K562 (cell line): ENCODE data around the gene STXBP6. TPM values are rescaled to one million over a fixed set of nuclear protein-coding genes. Genes with fewer than 3 reads are reported as not detected.

Source experiments
- ATAC-seq: fragments of 200-7000 bp; cut with Tn5 transposase; 3 replicates; pipeline ENCODE4 v1.9.1; 2020; ENCODE audit warnings: moderate library complexity
- BruUV-seq: library from RNA; stranded (reverse); fragments of 400-500 nt; replicated peaks from 2 replicates; lab custom pipeline; 2021; lab: Mats Ljungman, UMichigan
- CTCF ChIA-PET: fragments of 300-600 bp; formaldehyde crosslinking; extraction: SDS; loops from one replicate; lab custom pipeline; 2021; ENCODE audit warnings: low intra/inter-chr PET ratio; lab: Yijun Ruan, JAX
- POLR2A ChIA-PET: fragments of 300-600, 350-650 bp; sonication (Branson Sonifier 250); formaldehyde crosslinking; extraction: SDS; loops from one replicate; lab custom pipeline; 2021; ENCODE audit warnings: antibody characterized with exemption, inconsistent platforms; lab: Yijun Ruan, JAX
- DNase-seq, 4 experiments: peaks; one replicate each; pipeline versions ENCODE4 v3.0.0 to v3.0.0-alpha.2; 2011 to 2018; ENCODE audit warnings: low spot score in 3 of 4, mixed read lengths in 3 of 4; ENCODE audit errors: extremely low read depth in 1 of 4
- FAIRE-seq: peaks from 2 replicates; lab custom pipeline; 2011; peaks lifted over from hg19 to GRCh38; lab: Jason Lieb, UNC
- H2AFZ ChIP-seq: 2 replicates; pipeline ENCODE4 v1.6.0; 2011; ENCODE audit warnings: low read depth, low read length, control low read depth, inconsistent platforms
- H3K27ac ChIP-seq: fragments of 200-600 bp; 3 replicates; pipeline ENCODE4 v1.8.0; 2011; ENCODE audit warnings: low read depth, mild to moderate bottlenecking, control low read depth, inconsistent platforms, low read length, moderate library complexity, mixed read lengths; ENCODE audit errors: extremely low read depth
- H3K27me3 ChIP-seq, 2 experiments: fragments of 300-600 bp in 1 of 2; 2 replicates in 1 of 2; 3 replicates in 1 of 2; pipeline versions ENCODE4 v1.6.0 to v1.8.0; 2011; ENCODE audit warnings: inconsistent platforms in 2 of 2, low read length in 2 of 2, mild to moderate bottlenecking in 1 of 2, mixed read lengths in 1 of 2, moderate library complexity in 1 of 2; ENCODE audit not compliant: control insufficient read depth in 2 of 2, insufficient read depth in 2 of 2
- H3K36me3 ChIP-seq: fragments of 300-600 bp; 3 replicates; pipeline ENCODE4 v1.8.0; 2011; ENCODE audit warnings: mild to moderate bottlenecking, low read length, inconsistent platforms; ENCODE audit not compliant: control insufficient read depth, insufficient read depth
- H3K4me1 ChIP-seq, 2 experiments: fragments of 200-600 bp in 1 of 2; replicated peaks in 1 of 2; 2 replicates in 1 of 2; 3 replicates in 1 of 2; pipeline versions ENCODE4 v1.5.1 to v1.8.0; 2011; ENCODE audit warnings: inconsistent platforms in 2 of 2, low read length in 2 of 2, mild to moderate bottlenecking in 1 of 2, mixed read lengths in 1 of 2, moderate library complexity in 1 of 2; ENCODE audit not compliant: control insufficient read depth in 2 of 2, insufficient read depth in 2 of 2
- H3K4me2 ChIP-seq: 2 replicates; pipeline ENCODE4 v1.6.1; 2011; ENCODE audit warnings: low read length, control low read depth, inconsistent platforms, mixed read lengths; ENCODE audit not compliant: insufficient read depth
- H3K4me3 ChIP-seq: fragments of 200-600 bp; sonication (generic), shearing (Covaris generic); 2 replicates; pipeline ENCODE4 v1.5.1; 2016; ENCODE audit warnings: control low read depth, inconsistent platforms
- H3K79me2 ChIP-seq: fragments of 200-600 bp; 3 replicates; pipeline ENCODE4 v1.8.0; 2011; ENCODE audit warnings: low read length, inconsistent platforms; ENCODE audit not compliant: control insufficient read depth, insufficient read depth
- H3K9ac ChIP-seq, 2 experiments: 2 replicates each; pipeline versions ENCODE4 v1.6.0 to v1.6.1; 2011; ENCODE audit warnings: low read depth in 2 of 2, low read length in 2 of 2, control low read depth in 1 of 2, inconsistent platforms in 1 of 2, mild to moderate bottlenecking in 1 of 2, mixed read lengths in 1 of 2; ENCODE audit not compliant: insufficient read depth in 1 of 2
- H3K9me1 ChIP-seq: one replicate; pipeline ENCODE4 v1.6.0; 2011; ENCODE audit warnings: inconsistent platforms, mild to moderate bottlenecking, low read length, moderate library complexity; ENCODE audit not compliant: control insufficient read depth, insufficient read depth
- H3K9me3 ChIP-seq: replicated peaks from 2 replicates; pipeline ENCODE4 v1.5.1; 2011; ENCODE audit warnings: low read depth, low read length, inconsistent platforms; ENCODE audit not compliant: control insufficient read depth, insufficient read depth
- H4K20me1 ChIP-seq: replicated peaks from 2 replicates; pipeline ENCODE4 v1.6.1; 2011; ENCODE audit warnings: low read length, inconsistent platforms, mixed read lengths; ENCODE audit not compliant: control insufficient read depth, insufficient read depth
- GABPA ChIP-seq: fragments of 200-800 bp; sonication (Bioruptor generic); conservative IDR thresholded peaks from 2 replicates; pipeline ENCODE4 v1.6.1; 2016; ENCODE audit warnings: low read depth, missing genetic modification characterization, missing compliant biosample characterization
- HDAC6 ChIP-seq: IDR thresholded peaks from 2 replicates; pipeline ENCODE4 v1.6.1; 2012; ENCODE audit warnings: low read depth, mild to moderate bottlenecking, control low read depth, inconsistent platforms, low read length, moderate library complexity
- JUN ChIP-seq, 2 experiments: sonication (generic) in 1 of 2; formaldehyde crosslinking in 1 of 2; IDR thresholded peaks; 2 replicates each; pipeline versions ENCODE4 v1.6.1 to v1.8.0; 2012 to 2022; ENCODE audit warnings: borderline replicate concordance in 2 of 2, mild to moderate bottlenecking in 2 of 2, improper control_type of control experiment in 1 of 2, low read depth in 1 of 2, low read length in 1 of 2, missing genetic modification reagents in 1 of 2
- KAT7 ChIP-seq: sonication (generic); formaldehyde crosslinking; IDR thresholded peaks from 2 replicates; pipeline ENCODE4 v1.8.0; 2022; ENCODE audit warnings: missing genetic modification reagents, mild to moderate bottlenecking, borderline replicate concordance
- KDM5B ChIP-seq: fragments of 200-600 bp; sonication (generic); IDR thresholded peaks from 2 replicates; pipeline ENCODE4 v1.6.1; 2012; ENCODE audit warnings: low read depth, mild to moderate bottlenecking, moderate library complexity, low read length, control low read depth, inconsistent platforms; ENCODE audit not compliant: insufficient replicate concordance
- MITF ChIP-seq: IDR thresholded peaks from 2 replicates; pipeline ENCODE4 v1.6.1; 2014; ENCODE audit warnings: antibody characterized with exemption
- NCOA2 ChIP-seq, 2 experiments: fragments of 450-650 bp; IDR thresholded peaks; 2 replicates each; pipeline ENCODE4 v1.6.1; 2018; ENCODE audit warnings: mild to moderate bottlenecking in 2 of 2, moderate library complexity in 1 of 2; ENCODE audit not compliant: partially characterized antibody in 2 of 2
- PRDM10 ChIP-seq: fragments of 450-650 bp; IDR thresholded peaks from 2 replicates; pipeline ENCODE4 v1.6.1; 2018; ENCODE audit not compliant: partially characterized antibody
- SAFB ChIP-seq: fragments of 200-400 bp; formaldehyde crosslinking; IDR thresholded peaks from 2 replicates; pipeline ENCODE4 v1.6.1; 2017; ENCODE audit warnings: low read depth, low read length, borderline replicate concordance
- SRSF1 ChIP-seq: fragments of 200-400 bp; formaldehyde crosslinking; IDR thresholded peaks from 2 replicates; pipeline ENCODE4 v1.6.1; 2017; ENCODE audit warnings: mild to moderate bottlenecking, low read depth, low read length, moderate library complexity
- SRSF3 ChIP-seq: fragments of 200-400 bp; formaldehyde crosslinking; IDR thresholded peaks from 2 replicates; pipeline ENCODE4 v1.6.1; 2016; ENCODE audit warnings: mild to moderate bottlenecking, low read length, moderate library complexity; ENCODE audit not compliant: insufficient read depth
- YY1 ChIP-seq, 3 experiments: IDR thresholded peaks; 2 replicates each; pipeline ENCODE4 v1.6.1; 2011; ENCODE audit warnings: low read length in 2 of 3, mild to moderate bottlenecking in 2 of 3, moderate library complexity in 2 of 3, borderline replicate concordance in 1 of 3, control low read depth in 1 of 3, low read depth in 1 of 3; ENCODE audit not compliant: insufficient read depth in 3 of 3, insufficient replicate concordance in 2 of 3, control insufficient read depth in 1 of 3, insufficient read length in 1 of 3; ENCODE audit errors: extremely low read depth in 1 of 3
- ZBTB7A ChIP-seq: IDR thresholded peaks from 2 replicates; pipeline ENCODE4 v1.6.1; 2011; ENCODE audit warnings: low read depth, mild to moderate bottlenecking, low read length, moderate library complexity, borderline replicate concordance; ENCODE audit not compliant: control insufficient read depth
- ZKSCAN1 ChIP-seq: fragments of 150-350 bp; IDR thresholded peaks from 2 replicates; pipeline ENCODE4 v1.6.1; 2016; ENCODE audit warnings: low read depth, low read length
- ZNF586 ChIP-seq: fragments of 450-650 bp; formaldehyde crosslinking; conservative IDR thresholded peaks from 2 replicates; pipeline ENCODE4 v1.4.0; 2020; ENCODE audit warnings: mild to moderate bottlenecking, moderate library complexity
- ZNF830 ChIP-seq: fragments of 250-450 bp; sonication (Bioruptor Pico); IDR thresholded peaks from 2 replicates; pipeline ENCODE4 v1.5.0; 2021; ENCODE audit warnings: mild to moderate bottlenecking
- WGBS: fragments of 100-300 bp; shearing (Covaris generic); methylation state at CpG from one replicate; pipeline ENCODE4 v1.1.6; 2016; ENCODE audit warnings: low coverage, mixed read lengths; ENCODE audit not compliant: insufficient coverage; ENCODE audit errors: missing lambda C conversion rate; 5-methylcytosine and 5-hydroxymethylcytosine counted together
- in situ Hi-C: fragments of 300-500 bp; cut with MboI; formaldehyde crosslinking; loops from 4 replicates; pipeline ENCODE4 v1.15.0; 2018; ENCODE audit warnings: inconsistent platforms, mixed read lengths
- intact Hi-C: fragments of 100-400 bp; cut with micrococcal nuclease; formaldehyde crosslinking; loops from 2 replicates; pipeline ENCODE4 v1.14.2; 2022
- polyA plus RNA-seq, 8 experiments: library from polyadenylated mRNA; depleted of rRNA in 4 of 8; stranded (reverse) in 5 of 8; unstranded in 3 of 8; fragments of >200 nt; fragmentation: Nextera tagmentation in 2 of 8; fragmentation: Illumina TruSeq in 1 of 8; extraction: Ambion mirVana in 2 of 8; extraction: Trizol in 1 of 8; gene quantifications; 2 replicates each; pipeline versions ENCODE4 v1.2.1 to v1.2.3, GENCODE V29; 2011 to 2014; ENCODE audit warnings: inconsistent platforms in 1 of 8, missing spikeins in 1 of 8
- total RNA-seq, 7 experiments: library from RNA; depleted of rRNA in 6 of 7; stranded (reverse); fragments of >200 nt in 6 of 7; fragmentation: Illumina TruSeq in 2 of 7; extraction: Trizol in 2 of 7; gene quantifications; 2 replicates each; pipeline versions ENCODE4 v1.2.1 to v1.2.3, GENCODE V29; 2011 to 2021; ENCODE audit warnings: low replicate concordance in 1 of 7

Gene STXBP6
- total and polyA plus RNA-seq, 9 of the 15 experiments (the other 6 are each of a cell fraction or from before 2014, with no cell fraction given) = 0.27 to 0.89 (median 0.59) TPM

- TF ChIP-seq SAFB (no peak), MITF (no peak), GABPA (no peak), PRDM10 (no peak), SRSF1 (no peak), ZNF830 (CRISPR knock-in tag) (no peak), ZNF586 (CRISPR knock-in tag) (no peak), SRSF3 (no peak), NCOA2 (IDR thresholded peaks at IDR 0.05; ENCODE audit: partially characterized antibody in 2 of 2) (no peak), JUN (IDR thresholded peaks at IDR 0.05; ENCODE audit: borderline replicate concordance, low read depth, low read length) (no peak), JUN (CRISPR knock-in tag; IDR thresholded peaks at IDR 0.05; ENCODE audit: borderline replicate concordance) (no peak), HDAC6 (no peak), KDM5B (no peak), ZKSCAN1 (no peak), ZBTB7A (no peak), KAT7 (no peak), YY1 (IDR thresholded peaks at IDR 0.05; ENCODE audit: borderline replicate concordance in 1 of 3, control insufficient read depth in 1 of 3, extremely low read depth in 1 of 3, insufficient read depth in 3 of 3, insufficient read length in 1 of 3, insufficient replicate concordance in 2 of 3, low read depth in 1 of 3, low read length in 2 of 3) (no peak)
- no peak for DNase-seq
- peaks cover 0 to 4% of the 10 kb centered on the region in 2 experiments; a peak in 1 of 5 replicates for H3K4me1 ChIP-seq
- H3K9ac ChIP-seq = no peak overlapping the region
- ChIA-PET POLR2A (no interaction called here), CTCF (no interaction called here)
- H3K9me3 ChIP-seq = no peaks in the 10 kb centered on the region
- intact Hi-C loops (no loop called here), in situ Hi-C loops (no loop called here)
- no peaks in the 10 kb centered on the region for H4K20me1 ChIP-seq
- no peaks in the 10 kb centered on the region for H3K9me1 ChIP-seq
- no peak overlapping the region for H3K27ac ChIP-seq
- 11% methylated on average over 1 of the region's 1 CpG for WGBS
- no peaks in the 10 kb centered on the region for H3K36me3 ChIP-seq
- no peak for FAIRE-seq
- no peak overlapping the region for H3K4me2 ChIP-seq
- H3K27me3 ChIP-seq = no peaks in the 10 kb centered on the region; a peak in 1 of 5 replicates
- H2AFZ ChIP-seq = no peak overlapping the region
- no peak overlapping the region for H3K4me3 ChIP-seq
- H3K79me2 ChIP-seq = no peaks in the 10 kb centered on the region
- BruUV-seq = no TSS peak
- ATAC-seq = no peak
Observed at GRCh38 chr14:25003537-25003936, 46.4 kb downstream of the STXBP6 start.
